Measurements from ENCODE around the gene MAU2. TPM values are rescaled to one million over a fixed set of nuclear protein-coding genes. Genes with fewer than 3 reads are reported as not detected.
"Not testable (repeated sequence)": the region's sequence is repeated elsewhere in the genome, so short reads cannot be mapped to it uniquely, and the experiment has no call there.

Gene MAU2
- total RNA-seq, 1 experiment from 2014 or later = 48.4 TPM

GRCh38 chr19:19379527-19379926 is 58.9 kb downstream of the MAU2 start:
- Histone ChIP-seq H3K27ac (ENCODE audit: insufficient read length, low read depth, low read length) (no peak overlapping the region), H4K91ac (ENCODE audit: insufficient read length, low read depth, low read length) (no peak overlapping the region), H3K23ac (ENCODE audit: insufficient read length, low read depth, low read length) (no peak overlapping the region), H4K5ac (ENCODE audit: insufficient read length, low read depth, low read length) (no peak overlapping the region), H3K4me2 (ENCODE audit: insufficient read depth, insufficient read length, low read length) (no peak overlapping the region), H2BK20ac (ENCODE audit: low read depth, low read length, poor library complexity, severe bottlenecking) (no peak overlapping the region), H2BK5ac (ENCODE audit: insufficient read length, low read length) (no peak overlapping the region), H3K9me3 (ENCODE audit: control insufficient read depth, low read depth, low read length) (no peaks in the 10 kb centered on the region), H2BK15ac (ENCODE audit: low read depth, low read length) (no peak overlapping the region), H2BK12ac (ENCODE audit: insufficient read length, low read depth, low read length) (no peak overlapping the region), H3K4ac (ENCODE audit: low read depth, low read length) (no peak overlapping the region), H3K18ac (ENCODE audit: insufficient read length, low read depth, low read length) (no peak overlapping the region), H3T11ph (ENCODE audit: low read length) (no peak overlapping the region), H3K79me2 (ENCODE audit: insufficient read depth, low read length) (no peaks in the 10 kb centered on the region), H2AFZ (ENCODE audit: low read length) (no peak overlapping the region), H3K4me1 (ENCODE audit: insufficient read depth, low read length) (peaks cover 3% of the 10 kb centered on the region; the same call in 1 of the 2 replicates), H3K14ac (ENCODE audit: insufficient read depth, low read length) (no peak overlapping the region), H2AK5ac (ENCODE audit: insufficient read length, low read length) (no peak overlapping the region), H3K56ac (ENCODE audit: insufficient read length, low read depth, low read length) (no peak overlapping the region), H3K79me1 (ENCODE audit: insufficient read depth, low read depth, low read length, poor library complexity, severe bottlenecking) (no peaks in the 10 kb centered on the region), H4K8ac (replicated peaks; ENCODE audit: insufficient read length, low read depth, low read length) (no peak overlapping the region), H3K9ac (ENCODE audit: extremely low read depth, insufficient read length, low read length) (no peak overlapping the region), H2BK120ac (ENCODE audit: low read depth, low read length, poor library complexity, severe bottlenecking) (no peak overlapping the region), H4K20me1 (ENCODE audit: control insufficient read depth, insufficient read depth, insufficient read length) (no peaks in the 10 kb centered on the region), H3K27me3 (ENCODE audit: insufficient read depth, low read length) (no peaks in the 10 kb centered on the region), H3K23me2 (ENCODE audit: insufficient read length, low read depth, low read length, poor library complexity, severe bottlenecking) (peaks cover under 1% of the 10 kb centered on the region)
- no peak overlapping the region for H3K27ac Mint-ChIP-seq
- no peak overlapping the region for H3K4me3 Mint-ChIP-seq
- TF ChIP-seq CTCF (conservative IDR thresholded peaks at IDR 0.05) = no peak
- H3K9me3 Mint-ChIP-seq = peaks cover 4% of the 10 kb centered on the region in 2 experiments; a peak in 4 of 5 replicates
- H3K27me3 Mint-ChIP-seq (ENCODE audit: low read depth) = peaks cover 4% of the 10 kb centered on the region; the same call in 1 of the 2 replicates
- peaks cover 0 to 8% (median 2%) of the 10 kb centered on the region in 3 experiments; a peak in 2 of 7 replicates for H3K36me3 Mint-ChIP-seq (ENCODE audit: insufficient read depth in 1 of 3, low read depth in 3 of 3)
- H3K4me1 Mint-ChIP-seq = peaks cover 9 to 10% of the 10 kb centered on the region in 2 experiments
- no CpG with 5 or more reads among the region's 2 CpGs for WGBS (ENCODE audit: extremely low coverage, insufficient read length, low lambda C conversion rate)
- DNase-seq = no peak

- H2BK20ac ChIP-seq (ENCODE audit: low read depth, low read length, poor library complexity, severe bottlenecking); H3K79me2 ChIP-seq (ENCODE audit: insufficient read depth, low read length); H3K18ac ChIP-seq (ENCODE audit: insufficient read length, low read depth, low read length); H3K27ac ChIP-seq (ENCODE audit: insufficient read length, low read depth, low read length); H3K79me1 ChIP-seq (ENCODE audit: insufficient read depth, low read depth, low read length, poor library complexity, severe bottlenecking); H3K9me3 Mint-ChIP-seq; H3K56ac ChIP-seq (ENCODE audit: insufficient read length, low read depth, low read length); H3T11ph ChIP-seq (ENCODE audit: low read length); H2AFZ ChIP-seq (ENCODE audit: low read length); H2AK5ac ChIP-seq (ENCODE audit: insufficient read length, low read length); H4K8ac ChIP-seq (replicated peaks; ENCODE audit: insufficient read length, low read depth, low read length); H3K23me2 ChIP-seq (ENCODE audit: insufficient read length, low read depth, low read length, poor library complexity, severe bottlenecking); H4K91ac ChIP-seq (ENCODE audit: insufficient read length, low read depth, low read length); H3K23ac ChIP-seq (ENCODE audit: insufficient read length, low read depth, low read length); H2BK12ac ChIP-seq (ENCODE audit: insufficient read length, low read depth, low read length); H3K4me2 ChIP-seq (ENCODE audit: insufficient read depth, insufficient read length, low read length); H3K4ac ChIP-seq (ENCODE audit: low read depth, low read length); H3K14ac ChIP-seq (ENCODE audit: insufficient read depth, low read length); H3K27me3 ChIP-seq (ENCODE audit: insufficient read depth, low read length); H2BK120ac ChIP-seq (ENCODE audit: low read depth, low read length, poor library complexity, severe bottlenecking); H3K27ac Mint-ChIP-seq; H2BK5ac ChIP-seq (ENCODE audit: insufficient read length, low read length); H4K5ac ChIP-seq (ENCODE audit: insufficient read length, low read depth, low read length); H3K9ac ChIP-seq (ENCODE audit: extremely low read depth, insufficient read length, low read length); H2BK15ac ChIP-seq (ENCODE audit: low read depth, low read length); H3K4me3 Mint-ChIP-seq; H3K9me3 ChIP-seq (ENCODE audit: control insufficient read depth, low read depth, low read length); H3K36me3 Mint-ChIP-seq (ENCODE audit: insufficient read depth in 1 of 3, low read depth in 3 of 3); H3K4me1 ChIP-seq (ENCODE audit: insufficient read depth, low read length); DNase-seq; H4K20me1 ChIP-seq (ENCODE audit: control insufficient read depth, insufficient read depth, insufficient read length); H3K27me3 Mint-ChIP-seq (ENCODE audit: low read depth): not testable (repeated sequence)
- H3K4me1 Mint-ChIP-seq = peaks cover 9 to 10% of the 10 kb centered on the region in 2 experiments
- WGBS (ENCODE audit: extremely low coverage, insufficient read length, low lambda C conversion rate) = no CpG with 5 or more reads among the region's 12 CpGs
These were observed 59.7 kb downstream of the MAU2 start for GRCh38 chr19:19380316-19380715.

Measured in H9 (cell line).